ENCODE results near the gene CDK9.

Gene CDK9

GRCh38 chr9:127762111-127762676 lies 23.6 kb upstream of the CDK9 start:
- DNase-seq = no peak

- DNase-seq = no peak
These were observed 21.9 kb upstream of the CDK9 start for GRCh38 chr9:127763918-127764384.

GRCh38 chr9:127765418-127765817 lies 20.4 kb upstream of the CDK9 start:
- no peak for DNase-seq

- DNase-seq = no peak
These were observed 18.4 kb upstream of the CDK9 start for GRCh38 chr9:127767410-127767809.

- no peak for DNase-seq
These were observed 17.9 kb upstream of the CDK9 start for GRCh38 chr9:127767909-127768331.

GRCh38 chr9:127768698-127769097 lies 17.1 kb upstream of the CDK9 start:
- no peak for DNase-seq

- no peak for DNase-seq
These were observed 16.7 kb upstream of the CDK9 start for GRCh38 chr9:127769101-127769500.

GRCh38 chr9:127769929-127770582 lies 15.8 kb upstream of the CDK9 start:
- no peak for DNase-seq

GRCh38 chr9:127770583-127770904 lies 15.3 kb upstream of the CDK9 start:
- no peak for DNase-seq

- peak; percentile 91 for DNase-seq
These were observed 14.8 kb upstream of the CDK9 start for GRCh38 chr9:127770905-127771569.

GRCh38 chr9:127771570-127772189 lies 14.2 kb upstream of the CDK9 start:
- DNase-seq = no peak

GRCh38 chr9:127772603-127773002 lies 13.2 kb upstream of the CDK9 start:
- no peak for DNase-seq

GRCh38 chr9:127773272-127773671 lies 12.6 kb upstream of the CDK9 start:
- DNase-seq = no peak

- DNase-seq = no peak
These were observed 11.9 kb upstream of the CDK9 start for GRCh38 chr9:127773981-127774380.

- no peak for DNase-seq
These were observed 9.5 kb upstream of the CDK9 start for GRCh38 chr9:127776195-127776923.

GRCh38 chr9:127776924-127777289 lies 8.9 kb upstream of the CDK9 start:
- DNase-seq = no peak

- DNase-seq = no peak
These were observed 8.4 kb upstream of the CDK9 start for GRCh38 chr9:127777368-127777980.

GRCh38 chr9:127778280-127779135 lies 7.3 kb upstream of the CDK9 start, which contains the start of gene SH2D3C:
TSS of gene SH2D3C (minus strand) at chr9:127778666. CDS start at chr9:127778627, 39 bp downstream.
- DNase-seq = no peak

- no peak for DNase-seq
These were observed 6.5 kb upstream of the CDK9 start for GRCh38 chr9:127779136-127779981.

- DNase-seq = no peak
These were observed 5.5 kb upstream of the CDK9 start for GRCh38 chr9:127780126-127780885.
